H9 (cell line): ENCODE results near the gene TFR2. TPM values are rescaled to one million over a fixed set of nuclear protein-coding genes. Genes with fewer than 3 reads are reported as not detected.

ENCODE experiments used
- DNase-seq: peaks from one replicate; pipeline ENCODE4 v3.0.0-alpha.2; 2017
- H2AFZ ChIP-seq: one replicate; pipeline ENCODE4 v1.6.1; 2013; ENCODE audit warnings: mild to moderate bottlenecking, low read length, control low read depth, moderate library complexity
- H2AK5ac ChIP-seq: 2 replicates; pipeline ENCODE4 v1.6.1; 2013; ENCODE audit warnings: low read length, control low read depth, mixed read lengths; ENCODE audit not compliant: insufficient read length
- H2BK120ac ChIP-seq: one replicate; pipeline ENCODE4 v1.6.1; 2013; ENCODE audit warnings: low read depth, mild to moderate bottlenecking, low read length, control low read depth, inconsistent platforms; ENCODE audit not compliant: poor library complexity, severe bottlenecking
- H2BK12ac ChIP-seq: 2 replicates; pipeline ENCODE4 v1.6.1; 2013; ENCODE audit warnings: low read length, control low read depth, mixed read lengths, low read depth; ENCODE audit not compliant: insufficient read length
- H2BK15ac ChIP-seq: 2 replicates; pipeline ENCODE4 v1.6.1; 2013; ENCODE audit warnings: low read depth, low read length, control low read depth
- H2BK20ac ChIP-seq: one replicate; pipeline ENCODE4 v1.6.1; 2013; ENCODE audit warnings: low read depth, mild to moderate bottlenecking, low read length, control low read depth, inconsistent platforms; ENCODE audit not compliant: poor library complexity, severe bottlenecking
- H2BK5ac ChIP-seq: 2 replicates; pipeline ENCODE4 v1.6.1; 2013; ENCODE audit warnings: low read length, control low read depth, mixed read lengths; ENCODE audit not compliant: insufficient read length
- H3K14ac ChIP-seq: 2 replicates; pipeline ENCODE4 v1.6.1; 2013; ENCODE audit warnings: low read length, control low read depth; ENCODE audit not compliant: insufficient read depth
- H3K18ac ChIP-seq: 2 replicates; pipeline ENCODE4 v1.6.1; 2013; ENCODE audit warnings: low read depth, mild to moderate bottlenecking, mixed read lengths, low read length, control low read depth; ENCODE audit not compliant: insufficient read length
- H3K23ac ChIP-seq: 2 replicates; pipeline ENCODE4 v1.6.1; 2013; ENCODE audit warnings: low read length, control low read depth, mixed read lengths, low read depth; ENCODE audit not compliant: insufficient read length
- H3K23me2 ChIP-seq: 2 replicates; pipeline ENCODE4 v1.6.1; 2013; ENCODE audit warnings: low read depth, mild to moderate bottlenecking, mixed read lengths, low read length, control low read depth; ENCODE audit not compliant: insufficient read length, poor library complexity, severe bottlenecking
- H3K27ac ChIP-seq: 2 replicates; pipeline ENCODE4 v1.5.1; 2013; ENCODE audit warnings: low read length, control low read depth, mixed read lengths, low read depth; ENCODE audit not compliant: insufficient read length
- H3K27me3 ChIP-seq: 2 replicates; pipeline ENCODE4 v1.6.1; 2013; ENCODE audit warnings: low read length, control low read depth, inconsistent platforms; ENCODE audit not compliant: insufficient read depth
- H3K4ac ChIP-seq: 2 replicates; pipeline ENCODE4 v1.6.1; 2013; ENCODE audit warnings: low read depth, mild to moderate bottlenecking, control low read depth, inconsistent platforms, low read length, moderate library complexity
- H3K4me1 ChIP-seq: 2 replicates; pipeline ENCODE4 v1.6.1; 2013; ENCODE audit warnings: low read length, control low read depth, inconsistent platforms; ENCODE audit not compliant: insufficient read depth
- H3K4me2 ChIP-seq: 2 replicates; pipeline ENCODE4 v1.6.1; 2013; ENCODE audit warnings: low read length, control low read depth, mixed read lengths; ENCODE audit not compliant: insufficient read length, insufficient read depth
- H3K56ac ChIP-seq: 2 replicates; pipeline ENCODE4 v1.6.1; 2013; ENCODE audit warnings: low read depth, mild to moderate bottlenecking, mixed read lengths, low read length, control low read depth; ENCODE audit not compliant: insufficient read length
- H3K79me1 ChIP-seq: 2 replicates; pipeline ENCODE4 v1.6.1; 2013; ENCODE audit warnings: low read depth, mild to moderate bottlenecking, moderate library complexity, low read length, control low read depth, inconsistent platforms; ENCODE audit not compliant: insufficient read depth, poor library complexity, severe bottlenecking
- H3K79me2 ChIP-seq: 2 replicates; pipeline ENCODE4 v1.6.1; 2013; ENCODE audit warnings: low read length, control low read depth, inconsistent platforms; ENCODE audit not compliant: insufficient read depth
- H3K9ac ChIP-seq: 2 replicates; pipeline ENCODE4 v1.6.1; 2013; ENCODE audit warnings: low read length, control low read depth, mixed read lengths; ENCODE audit not compliant: insufficient read length; ENCODE audit errors: extremely low read depth
- H3K9me3 ChIP-seq: one replicate; pipeline ENCODE4 v1.6.1; 2013; ENCODE audit warnings: low read depth, low read length, inconsistent platforms; ENCODE audit not compliant: control insufficient read depth
- H3T11ph ChIP-seq: one replicate; pipeline ENCODE4 v1.6.1; 2013; ENCODE audit warnings: mild to moderate bottlenecking, low read length, control low read depth, inconsistent platforms
- H4K20me1 ChIP-seq: one replicate; pipeline ENCODE4 v1.6.1; 2013; ENCODE audit not compliant: control insufficient read depth, insufficient read length, insufficient read depth
- H4K5ac ChIP-seq: 2 replicates; pipeline ENCODE4 v1.6.1; 2013; ENCODE audit warnings: low read depth, mild to moderate bottlenecking, mixed read lengths, low read length, control low read depth; ENCODE audit not compliant: insufficient read length
- H4K8ac ChIP-seq: replicated peaks from 2 replicates; pipeline ENCODE4 v1.6.1; 2013; ENCODE audit warnings: low read length, control low read depth, mixed read lengths, low read depth; ENCODE audit not compliant: insufficient read length
- H4K91ac ChIP-seq: 2 replicates; pipeline ENCODE4 v1.6.1; 2013; ENCODE audit warnings: low read depth, mild to moderate bottlenecking, moderate library complexity, mixed read lengths, low read length, control low read depth; ENCODE audit not compliant: insufficient read length
- H3K27ac Mint-ChIP-seq, 3 experiments: 2 replicates in 2 of 3; 3 replicates in 1 of 3; pipeline ENCODE4 v1.8.0; 2020 to 2021; ENCODE audit warnings: mixed read lengths in 3 of 3, mild to moderate bottlenecking in 1 of 3, moderate library complexity in 1 of 3
- H3K27me3 Mint-ChIP-seq: 2 replicates; pipeline ENCODE4 v1.8.0; 2021; ENCODE audit warnings: low read depth, mild to moderate bottlenecking, moderate library complexity, mixed read lengths
- H3K36me3 Mint-ChIP-seq, 3 experiments: 2 replicates in 2 of 3; 3 replicates in 1 of 3; pipeline ENCODE4 v1.8.0; 2020 to 2021; ENCODE audit warnings: low read depth in 3 of 3, mixed read lengths in 3 of 3; ENCODE audit not compliant: insufficient read depth in 1 of 3
- H3K4me1 Mint-ChIP-seq, 2 experiments: 2 replicates each; pipeline ENCODE4 v1.8.0; 2020; ENCODE audit warnings: mixed read lengths in 2 of 2
- H3K4me3 Mint-ChIP-seq, 2 experiments: 2 replicates in 1 of 2; 3 replicates in 1 of 2; pipeline ENCODE4 v1.8.0; 2020 to 2021; ENCODE audit warnings: mild to moderate bottlenecking in 2 of 2, mixed read lengths in 2 of 2, moderate library complexity in 1 of 2
- H3K9me3 Mint-ChIP-seq, 2 experiments: 2 replicates in 1 of 2; 3 replicates in 1 of 2; pipeline ENCODE4 v1.8.0; 2020; ENCODE audit warnings: mild to moderate bottlenecking in 2 of 2, mixed read lengths in 2 of 2, moderate library complexity in 1 of 2
- WGBS: extraction: QIAGEN DNeasy Blood & Tissue Kit; methylation state at CpG from one replicate; pipeline ENCODE4 v1.1.7; 2013; ENCODE audit warnings: missing lambda C conversion rate, low lambda C conversion rate, mixed read lengths; ENCODE audit not compliant: insufficient read length; ENCODE audit errors: extremely low coverage; 5-methylcytosine and 5-hydroxymethylcytosine counted together
- total RNA-seq: library from RNA; stranded (reverse); gene quantifications from 2 replicates; pipeline ENCODE4 v1.2.1, GENCODE V29; 2021
- TF ChIP-seq, protein P1 (sequence below): fragments of 200-600 bp; sonication (generic); conservative IDR thresholded peaks from 3 replicates; pipeline ENCODE4 v1.8.0; 2021; ENCODE audit warnings: antibody characterized with exemption, mild to moderate bottlenecking

Gene TFR2
- total RNA-seq, 1 experiment from 2014 or later = 2.3 TPM

DNA sequence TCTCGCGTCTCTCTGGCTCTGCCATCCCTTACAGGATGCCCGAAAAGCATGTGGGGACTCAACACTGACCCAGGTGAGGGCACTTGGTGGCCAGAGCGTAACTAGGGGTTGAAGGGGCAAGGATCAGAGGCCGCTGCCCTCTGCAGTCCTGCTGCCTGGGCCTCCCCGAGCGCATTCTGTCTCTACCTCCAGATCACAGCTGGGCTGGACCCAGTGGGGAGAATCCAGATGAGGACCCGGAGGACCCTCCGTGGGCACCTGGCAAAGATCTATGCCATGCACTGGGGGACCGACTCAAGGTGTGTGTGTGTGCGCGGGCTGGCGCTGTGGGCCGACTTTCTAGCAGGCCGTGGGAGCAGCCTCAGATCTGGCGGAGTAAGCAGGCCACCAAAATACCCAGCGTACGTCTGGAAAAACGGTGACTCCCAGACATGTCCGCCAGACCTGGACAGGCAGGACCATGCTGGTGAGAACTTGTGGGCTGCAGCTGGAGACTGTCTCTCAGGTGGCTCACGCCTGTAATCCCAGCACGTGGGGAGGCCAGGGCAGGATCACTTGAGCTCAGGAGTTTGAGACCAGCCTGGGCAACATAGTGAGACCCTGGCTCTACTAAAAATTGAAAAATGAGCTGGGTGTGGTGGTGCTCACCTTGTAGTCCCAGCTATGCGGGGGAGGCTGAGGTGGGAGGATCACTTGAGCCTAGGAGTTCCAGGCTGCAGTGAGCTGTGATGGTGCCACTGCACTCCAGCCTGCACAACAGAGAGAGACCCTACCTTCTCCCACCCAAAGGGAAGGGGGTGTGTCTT lies 35.4 kb upstream of the TFR2 start:
- Histone ChIP-seq H2AFZ (no peak overlapping the region), H3K23me2 (peaks cover 20% of the 10 kb centered on the region), H3K79me1 (no peaks in the 10 kb centered on the region), H3T11ph (no peak overlapping the region), H2BK120ac (no peak overlapping the region), H2BK5ac (no peak overlapping the region), H3K4me2 (no peak overlapping the region), H2BK20ac (no peak overlapping the region), H3K4me1 (no peaks in the 10 kb centered on the region), H2BK12ac (no peak overlapping the region), H3K4ac (no peak overlapping the region), H3K79me2 (no peaks in the 10 kb centered on the region), H4K8ac (no peak overlapping the region), H2BK15ac (no peak overlapping the region), H3K27me3 (no peaks in the 10 kb centered on the region), H2AK5ac (no peak overlapping the region), H3K9ac (no peak overlapping the region), H4K20me1 (no peaks in the 10 kb centered on the region), H4K5ac (no peak overlapping the region), H3K23ac (no peak overlapping the region), H3K18ac (no peak overlapping the region), H4K91ac (no peak overlapping the region), H3K56ac (no peak overlapping the region), H3K27ac (no peak overlapping the region), H3K14ac (no peak overlapping the region), H3K9me3 (no peaks in the 10 kb centered on the region)
- WGBS = no CpG with 5 or more reads among the region's 23 CpGs
- Mint-ChIP-seq H3K27me3 (peaks cover 18% of the 10 kb centered on the region), H3K27ac (peak overlapping the region in 2 of 3 experiments; percentile 29 to 57; a peak in 2 of 7 replicates), H3K9me3 (no peaks in the 10 kb centered on the region), H3K36me3 (peaks cover 10 to 39% (median 36%) of the 10 kb centered on the region in 3 experiments; a peak in 6 of 7 replicates), H3K4me3 (peak overlapping the region; percentile 61 to 80), H3K4me1 (peaks cover 6 to 21% of the 10 kb centered on the region in 2 experiments)
- TF ChIP-seq, protein P1, sequence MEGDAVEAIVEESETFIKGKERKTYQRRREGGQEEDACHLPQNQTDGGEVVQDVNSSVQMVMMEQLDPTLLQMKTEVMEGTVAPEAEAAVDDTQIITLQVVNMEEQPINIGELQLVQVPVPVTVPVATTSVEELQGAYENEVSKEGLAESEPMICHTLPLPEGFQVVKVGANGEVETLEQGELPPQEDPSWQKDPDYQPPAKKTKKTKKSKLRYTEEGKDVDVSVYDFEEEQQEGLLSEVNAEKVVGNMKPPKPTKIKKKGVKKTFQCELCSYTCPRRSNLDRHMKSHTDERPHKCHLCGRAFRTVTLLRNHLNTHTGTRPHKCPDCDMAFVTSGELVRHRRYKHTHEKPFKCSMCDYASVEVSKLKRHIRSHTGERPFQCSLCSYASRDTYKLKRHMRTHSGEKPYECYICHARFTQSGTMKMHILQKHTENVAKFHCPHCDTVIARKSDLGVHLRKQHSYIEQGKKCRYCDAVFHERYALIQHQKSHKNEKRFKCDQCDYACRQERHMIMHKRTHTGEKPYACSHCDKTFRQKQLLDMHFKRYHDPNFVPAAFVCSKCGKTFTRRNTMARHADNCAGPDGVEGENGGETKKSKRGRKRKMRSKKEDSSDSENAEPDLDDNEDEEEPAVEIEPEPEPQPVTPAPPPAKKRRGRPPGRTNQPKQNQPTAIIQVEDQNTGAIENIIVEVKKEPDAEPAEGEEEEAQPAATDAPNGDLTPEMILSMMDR = no peak
- DNase-seq = no peak
